ENCODE results near the gene FBXL15. TPM values are rescaled to one million over a fixed set of nuclear protein-coding genes. Genes with fewer than 3 reads are reported as not detected.
A peak's percentile ranks its signal among the peaks of the same experiment; 100 is the strongest.

FBXL15 gene
- total and polyA plus RNA-seq, 2 of the 4 experiments (the other 2 are of a cell fraction) = 3.0 to 8.4 TPM

DNA sequence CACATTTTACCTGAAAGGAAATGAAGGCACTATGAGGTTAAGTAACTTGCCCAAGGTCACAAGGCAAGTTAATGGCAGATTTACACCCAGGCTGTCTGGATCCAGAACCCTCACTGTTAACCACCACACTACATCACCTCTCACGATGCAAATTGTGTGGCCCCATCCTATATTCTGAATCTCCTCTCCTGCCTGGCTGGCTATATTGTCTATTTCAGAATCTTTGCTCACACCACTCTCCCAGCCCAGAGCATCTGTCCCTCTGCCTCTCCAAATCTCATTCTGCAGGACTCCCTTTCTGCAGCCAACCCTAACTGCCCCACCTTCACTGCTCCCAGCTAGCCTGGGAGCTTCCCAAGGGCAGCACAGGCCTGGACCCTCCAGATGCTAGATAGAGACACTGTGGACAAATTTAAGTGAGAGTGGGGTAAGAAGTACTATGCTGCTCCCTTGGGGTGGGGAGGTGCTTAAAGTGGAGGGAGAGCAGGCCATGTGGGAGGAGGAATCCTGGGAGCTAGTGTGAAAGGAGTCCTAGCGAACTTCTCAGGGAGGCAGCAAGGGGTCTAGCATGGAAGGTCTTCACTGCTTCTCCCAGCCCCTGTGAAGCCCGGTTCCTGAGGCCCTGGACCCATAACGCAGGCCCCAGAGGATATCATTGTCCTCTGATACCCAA, 11.0 kb downstream of the FBXL15 start:
- peak overlapping the region; percentile 95 for H3K14ac ChIP-seq (replicated peaks; ENCODE audit: low read depth, low read length)
- dilution Hi-C loops (cut with HindIII; ENCODE audit: low sequenced_read_pairs, unreplicated experiment) (no loop called here), in situ Hi-C loops (cut with MboI; ENCODE audit: low sequenced_read_pairs) (no loop called here), intact Hi-C loops (cut with micrococcal nuclease) (loop anchor here (1.0 kb wide), 1 partner anchor 149 kb away; no protein-coding TSS in a partner anchor)
- H3K4me1 ChIP-seq (ENCODE audit: control insufficient read depth, insufficient read depth, low read length) = peaks cover 15% of the 10 kb centered on the region
- DNase-seq = no peak
- peak overlapping the region; percentile 85 for H4K91ac ChIP-seq (ENCODE audit: insufficient read depth, low read depth, low read length)
- TF ChIP-seq, protein P1, sequence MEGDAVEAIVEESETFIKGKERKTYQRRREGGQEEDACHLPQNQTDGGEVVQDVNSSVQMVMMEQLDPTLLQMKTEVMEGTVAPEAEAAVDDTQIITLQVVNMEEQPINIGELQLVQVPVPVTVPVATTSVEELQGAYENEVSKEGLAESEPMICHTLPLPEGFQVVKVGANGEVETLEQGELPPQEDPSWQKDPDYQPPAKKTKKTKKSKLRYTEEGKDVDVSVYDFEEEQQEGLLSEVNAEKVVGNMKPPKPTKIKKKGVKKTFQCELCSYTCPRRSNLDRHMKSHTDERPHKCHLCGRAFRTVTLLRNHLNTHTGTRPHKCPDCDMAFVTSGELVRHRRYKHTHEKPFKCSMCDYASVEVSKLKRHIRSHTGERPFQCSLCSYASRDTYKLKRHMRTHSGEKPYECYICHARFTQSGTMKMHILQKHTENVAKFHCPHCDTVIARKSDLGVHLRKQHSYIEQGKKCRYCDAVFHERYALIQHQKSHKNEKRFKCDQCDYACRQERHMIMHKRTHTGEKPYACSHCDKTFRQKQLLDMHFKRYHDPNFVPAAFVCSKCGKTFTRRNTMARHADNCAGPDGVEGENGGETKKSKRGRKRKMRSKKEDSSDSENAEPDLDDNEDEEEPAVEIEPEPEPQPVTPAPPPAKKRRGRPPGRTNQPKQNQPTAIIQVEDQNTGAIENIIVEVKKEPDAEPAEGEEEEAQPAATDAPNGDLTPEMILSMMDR (conservative IDR thresholded peaks at IDR 0.05; ENCODE audit: low read depth, low read length) = no peak
- H2BK120ac ChIP-seq (ENCODE audit: low read depth, low read length) = peak overlapping the region; percentile 57; the same call in 1 of the 2 replicates
- H2AK5ac ChIP-seq (ENCODE audit: low read depth, low read length) = peak overlapping the region; percentile 45
- H3K9ac ChIP-seq (ENCODE audit: low read depth, low read length) = peak overlapping the region; percentile 89
- peak overlapping the region; percentile 89 for H4K5ac ChIP-seq (ENCODE audit: low read depth, low read length)
- ChIA-PET POLR2A (ENCODE audit: unreplicated experiment) (no interaction called here), CTCF (interaction anchor here (0.9 kb wide), 1 partner anchor 79 kb away, joined by 3 read pairs; no protein-coding TSS in a partner anchor)
- peak overlapping the region; percentile 96 for H2AFZ ChIP-seq (replicated peaks; ENCODE audit: low read length, poor library complexity)
- H3K27me3 ChIP-seq (ENCODE audit: control insufficient read depth, insufficient read depth, low read length) = no peaks in the 10 kb centered on the region
- H4K8ac ChIP-seq (ENCODE audit: low read depth in 2 of 2, low read length in 2 of 2) = peak overlapping the region; percentile 85 to 99
- H2BK5ac ChIP-seq (ENCODE audit: low read depth, low read length, poor library complexity, severe bottlenecking) = peak overlapping the region; percentile 72
- no peak overlapping the region for H2BK20ac ChIP-seq (ENCODE audit: low read depth, low read length)
- peak overlapping the region; percentile 94 for H3K4me2 ChIP-seq (ENCODE audit: low read depth, low read length)
- H4K20me1 ChIP-seq (ENCODE audit: insufficient read depth, low read length) = no peaks in the 10 kb centered on the region
- ATAC-seq (ENCODE audit: low read depth) = peak; percentile 22
- no TSS peak for BruUV-seq (replicated peaks)
- H3K9me3 ChIP-seq (ENCODE audit: control insufficient read depth, insufficient read depth, low read length) = no peaks in the 10 kb centered on the region
- WGBS, 2 experiments (ENCODE audit: extremely low coverage in 2 of 2, insufficient read length in 1 of 2) = 50% methylated on average over 2 of the region's 4 CpGs; no CpG with 5 or more reads in 1 of the 2 experiments
- peak overlapping the region; percentile 81 for H3K4ac ChIP-seq (ENCODE audit: low read depth, low read length)
- H3K56ac ChIP-seq (ENCODE audit: extremely low read depth, insufficient read depth, low read length) = peak overlapping the region; percentile 75
- peak overlapping the region; percentile 30; the same call in 1 of the 3 replicates for H2BK15ac ChIP-seq (ENCODE audit: low read depth, low read length)
- peaks cover 7% of the 10 kb centered on the region; the same call in 1 of the 2 replicates for H3K9me1 ChIP-seq (ENCODE audit: insufficient read depth, low read length)
- peak overlapping the region; percentile 91 for H3K23ac ChIP-seq (ENCODE audit: low read depth, low read length)
- H3K36me3 ChIP-seq (ENCODE audit: control insufficient read depth, insufficient read depth, low read length) = no peaks in the 10 kb centered on the region
- peak overlapping the region; percentile 85 for H3K27ac ChIP-seq (ENCODE audit: insufficient read depth, low read length)
- H2AK9ac ChIP-seq (replicated peaks; ENCODE audit: low read depth, low read length, poor library complexity) = peak overlapping the region; percentile 72
- peak overlapping the region; percentile 70 for H3K4me3 ChIP-seq (ENCODE audit: insufficient read depth, low read depth, low read length)
- H3K18ac ChIP-seq (ENCODE audit: low read depth, low read length) = peak overlapping the region; percentile 35
- H3K79me1 ChIP-seq (ENCODE audit: low read depth in 1 of 2, low read length in 2 of 2) = peaks cover 9 to 26% of the 10 kb centered on the region in 2 experiments
